ENCODE results near the gene ARL16.

ARL16 gene

DNA sequence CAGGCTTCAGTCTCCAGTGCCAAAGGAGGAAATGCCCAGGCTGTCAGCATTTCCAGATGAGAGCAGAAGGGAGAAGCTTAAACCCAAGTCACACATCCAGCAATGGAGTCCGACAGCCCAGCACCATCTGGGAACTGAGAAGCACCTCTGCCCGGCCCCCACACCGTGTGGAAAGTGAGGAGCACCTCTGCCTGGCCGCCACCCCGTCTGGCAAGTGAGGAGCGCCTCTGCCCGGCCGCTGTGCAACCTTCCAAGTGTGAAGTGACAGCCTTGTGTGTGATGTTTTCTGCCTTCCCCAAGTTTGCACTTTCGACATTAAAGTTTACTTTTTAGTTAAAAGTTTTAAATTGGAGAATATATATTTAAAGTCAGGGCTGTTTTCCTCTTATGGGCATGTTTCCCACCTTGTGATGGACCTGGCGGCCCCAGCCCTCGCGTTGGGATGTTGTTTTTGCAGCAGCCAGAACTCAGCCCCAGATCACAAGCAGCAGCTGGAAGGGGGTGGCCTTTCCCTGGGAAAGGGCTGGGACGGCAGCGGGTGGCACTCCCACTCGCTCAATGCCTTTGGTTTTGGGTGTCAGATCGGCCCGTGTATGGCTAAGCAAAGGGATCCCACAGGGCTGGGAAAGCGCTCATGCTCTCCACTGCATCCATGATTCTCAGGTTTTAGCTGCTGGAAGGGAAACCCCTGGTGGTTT, 9.9 kb downstream of the ARL16 start:
- no peak for DNase-seq

DNA sequence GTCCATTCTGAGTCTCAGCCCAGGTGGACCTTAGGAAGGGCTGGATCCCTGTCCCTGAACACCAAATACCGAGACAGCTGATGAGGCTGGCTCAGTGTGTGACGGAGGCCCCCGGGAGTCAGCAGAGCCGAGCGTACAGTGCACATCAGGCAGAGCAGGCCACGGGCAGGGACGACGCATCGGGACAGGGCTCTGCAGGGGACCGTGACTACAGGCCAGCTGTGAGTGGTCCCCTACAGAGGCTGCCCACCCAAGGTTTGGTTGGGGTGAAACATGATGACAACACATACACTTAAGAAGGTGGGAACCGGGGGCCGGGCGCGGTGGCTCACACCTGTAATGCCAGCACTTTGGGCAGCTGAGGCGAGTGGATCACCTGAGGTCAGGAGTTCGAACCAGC, 10.6 kb downstream of the ARL16 start:
- no peak for DNase-seq

DNA sequence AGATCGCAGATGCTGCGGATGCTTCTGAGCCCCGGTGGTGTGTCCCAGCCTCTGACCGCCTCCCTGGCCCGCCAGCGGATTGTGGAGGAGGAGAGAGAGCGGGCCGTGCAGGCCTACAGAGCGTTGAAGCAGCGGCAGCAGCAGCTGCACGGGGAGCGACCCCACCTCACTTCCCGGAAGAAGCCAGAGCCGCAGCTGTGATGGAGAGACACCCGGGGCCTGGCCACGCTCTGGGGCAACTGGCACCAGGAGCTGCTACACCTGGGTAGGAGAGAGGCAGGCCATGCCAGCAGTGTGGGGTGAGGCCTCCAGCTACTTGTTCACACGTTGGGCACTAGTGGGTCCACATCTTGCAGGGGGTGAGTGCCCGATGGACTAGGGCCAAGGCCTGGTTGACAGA, 11.1 kb downstream of the ARL16 start:
- no peak for DNase-seq

DNA sequence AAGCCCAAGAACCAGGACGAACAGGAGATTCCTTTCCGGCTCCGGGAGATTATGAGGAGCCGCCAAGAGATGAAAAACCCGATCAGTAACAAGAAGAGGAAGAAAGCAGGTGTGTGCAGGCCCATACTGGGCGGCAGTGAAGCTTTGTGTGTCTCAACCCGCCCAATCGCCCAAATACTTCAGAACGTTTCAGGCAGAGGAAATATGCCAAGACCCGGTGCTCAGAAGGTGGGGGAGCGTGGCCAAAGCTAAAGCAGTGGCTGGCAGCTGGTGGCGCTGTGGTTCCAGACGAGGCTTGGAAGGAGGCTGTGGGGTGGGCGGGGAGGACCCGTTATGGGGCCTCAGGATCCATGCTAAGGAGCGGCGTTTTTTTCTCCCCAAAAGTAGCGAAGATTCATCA, 15.8 kb downstream of the ARL16 start:
- no peak for DNase-seq

DNA sequence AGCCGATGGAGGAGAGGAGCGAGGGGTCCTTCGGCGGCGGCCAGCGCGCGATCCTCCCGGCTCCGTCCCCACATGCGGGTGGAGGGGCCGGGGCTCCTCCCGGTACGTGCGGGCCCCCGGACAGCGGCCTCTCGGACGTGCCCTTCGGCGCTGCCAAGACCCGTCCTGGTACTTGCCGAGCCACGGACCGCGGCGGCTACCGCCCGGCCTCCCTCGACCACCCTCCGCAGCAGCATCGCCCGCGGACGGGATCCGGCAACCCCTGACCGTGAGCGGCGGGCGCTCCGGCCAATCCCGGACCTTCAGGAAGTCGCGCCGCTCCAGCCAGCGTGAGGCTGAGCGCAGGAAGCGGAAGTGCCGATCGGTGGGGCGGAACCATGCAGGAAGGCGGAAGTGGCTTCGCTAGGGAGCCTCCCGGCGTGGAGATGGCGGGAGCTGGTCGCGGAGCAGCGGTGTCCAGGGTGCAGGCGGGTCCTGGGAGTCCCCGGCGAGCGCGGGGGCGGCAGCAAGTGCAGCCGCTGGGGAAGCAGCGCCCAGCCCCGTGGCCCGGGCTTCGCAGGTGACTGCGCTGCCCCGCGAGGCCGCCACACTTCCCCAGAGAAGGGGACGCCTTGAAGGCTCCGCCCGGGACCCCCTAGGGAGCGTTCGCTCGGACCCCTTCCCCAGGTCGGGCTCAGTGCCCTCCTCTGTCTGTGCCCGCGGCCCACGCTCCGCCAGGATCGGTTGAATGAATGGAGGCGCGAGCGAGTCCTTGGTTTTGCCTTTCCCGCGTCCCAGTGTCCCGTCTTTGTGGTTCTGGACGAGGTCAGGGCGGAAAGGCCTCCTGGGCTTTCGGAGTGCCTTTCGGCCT, 17.0 kb downstream of the ARL16 start, which contains the start of the genes CCDC137 and OXLD1:
Gene CCDC137 (plus strand): TSS at position 396 of the 850 bp plus-strand sequence. CDS start 30 bp downstream, at position 426.
Gene OXLD1 (minus strand): TSS at position 264 of the 850 bp plus-strand sequence. CDS start 28 bp downstream, at position 236.
- peak; percentile 93 for DNase-seq

DNA sequence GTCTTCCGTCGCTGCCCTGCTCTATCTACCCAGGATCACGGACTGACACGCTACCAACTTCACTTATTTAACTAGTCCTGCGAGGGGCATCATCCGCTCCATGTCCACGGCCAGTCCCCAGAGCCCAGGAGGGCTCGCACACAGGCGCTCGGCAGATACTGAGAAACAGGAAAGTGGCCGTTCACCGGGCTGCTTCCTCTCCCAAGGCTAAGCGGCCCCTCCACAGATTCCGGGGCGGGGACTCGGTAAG, 17.6 kb downstream of the ARL16 start:
- no peak for DNase-seq

DNA sequence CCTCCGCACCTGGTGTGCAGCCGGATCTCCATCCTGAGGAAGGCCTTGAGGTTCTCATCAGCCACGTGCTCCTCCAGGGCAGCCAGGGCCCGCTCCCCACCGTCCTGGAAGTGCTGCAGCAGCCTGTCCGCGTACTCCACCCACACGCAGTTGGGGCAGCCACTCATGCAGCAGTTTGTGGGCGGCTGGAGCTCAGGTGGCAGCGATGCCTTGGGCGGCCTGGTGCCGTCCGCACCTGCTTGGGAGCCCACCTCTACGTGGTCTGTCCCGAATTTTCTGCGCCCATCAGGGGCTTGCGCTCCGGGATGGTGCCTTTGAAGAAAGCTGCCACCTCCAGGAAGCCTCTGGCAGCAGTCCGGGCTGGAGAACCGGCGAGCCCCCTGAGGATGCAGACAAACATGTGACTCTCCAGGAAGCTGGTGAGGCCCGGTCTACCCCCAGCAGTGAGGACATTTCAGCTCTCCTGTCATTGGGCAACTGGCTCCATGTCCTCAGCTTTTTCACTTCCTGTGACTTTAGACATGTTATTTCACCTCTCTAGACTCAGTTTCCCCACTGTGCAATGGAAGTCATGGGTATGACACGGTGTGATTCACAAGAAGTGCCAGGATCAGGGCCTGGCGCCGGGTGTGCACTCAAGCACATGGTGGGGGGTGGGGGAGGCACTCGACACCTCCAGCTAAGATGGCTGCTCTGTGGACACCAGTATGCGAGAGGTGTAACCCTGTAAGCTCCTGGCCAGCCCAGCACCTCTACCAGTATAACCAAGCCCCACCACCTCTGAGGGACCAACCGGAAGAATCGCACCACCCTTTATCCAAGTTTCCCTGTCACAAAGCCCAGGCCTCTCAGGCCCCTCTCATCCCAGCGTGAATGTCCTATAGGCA, 18.1 kb downstream of the ARL16 start:
- no peak for DNase-seq

DNA sequence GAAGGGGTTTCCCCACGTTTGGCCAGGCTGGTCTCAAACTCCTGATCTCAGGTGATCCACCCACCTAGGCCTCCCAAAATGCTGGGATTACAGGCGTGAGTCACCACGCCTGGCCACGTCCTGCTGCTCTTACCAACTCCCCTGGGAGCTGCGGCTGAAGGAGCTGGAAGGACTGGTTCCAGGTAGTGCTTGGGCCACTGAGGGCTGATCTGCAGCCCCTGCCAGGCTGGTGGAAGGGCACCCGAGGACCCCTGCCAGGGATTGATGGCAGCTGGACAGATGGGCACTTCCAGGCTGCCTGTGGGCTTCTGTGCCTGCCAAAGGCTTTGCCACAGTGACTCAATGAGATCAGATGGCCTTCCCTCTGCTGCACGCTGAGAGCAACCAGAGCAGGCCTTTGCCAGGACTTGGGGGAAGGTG, 19.5 kb downstream of the ARL16 start:
- DNase-seq, result no peak

DNA sequence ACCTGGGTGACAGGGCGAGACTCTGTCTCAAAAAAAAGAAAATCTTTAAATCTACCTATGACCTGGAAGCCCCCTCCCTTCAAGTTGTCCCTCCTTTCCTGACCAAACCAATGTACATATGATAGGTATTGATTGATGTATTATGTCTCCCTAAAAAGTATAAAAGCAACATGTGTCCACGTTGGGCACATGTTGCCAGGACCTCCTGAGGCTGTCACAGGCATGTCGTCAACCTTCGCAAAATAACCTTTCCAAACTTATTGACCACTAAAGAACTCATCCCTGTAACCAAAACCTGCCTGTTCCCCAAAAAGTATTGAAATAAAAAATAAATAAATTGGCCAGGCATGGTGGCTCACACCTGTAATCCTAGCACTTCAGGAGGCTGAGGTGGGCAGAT, 21.6 kb downstream of the ARL16 start:
- DNase-seq, result no peak

DNA sequence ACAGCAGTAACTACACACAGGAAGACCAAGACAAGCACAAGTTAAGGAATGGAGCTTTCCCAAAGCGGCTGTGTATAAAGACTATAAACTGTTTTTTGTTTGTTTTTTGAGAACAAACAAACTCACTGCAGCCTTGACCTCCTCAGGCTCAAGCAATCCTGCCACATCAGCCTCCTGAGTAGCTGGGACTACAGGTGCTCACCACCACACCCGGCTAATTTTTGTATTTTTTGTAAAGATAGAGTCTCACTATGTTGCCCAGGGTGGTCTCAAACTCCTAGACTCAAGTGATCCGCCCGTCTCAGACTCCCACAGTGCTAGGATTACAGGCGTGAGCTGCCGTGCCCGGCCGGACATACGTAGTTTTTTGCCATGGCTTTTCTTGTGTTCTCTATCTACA, 23.2 kb downstream of the ARL16 start:
- no peak for DNase-seq

DNA sequence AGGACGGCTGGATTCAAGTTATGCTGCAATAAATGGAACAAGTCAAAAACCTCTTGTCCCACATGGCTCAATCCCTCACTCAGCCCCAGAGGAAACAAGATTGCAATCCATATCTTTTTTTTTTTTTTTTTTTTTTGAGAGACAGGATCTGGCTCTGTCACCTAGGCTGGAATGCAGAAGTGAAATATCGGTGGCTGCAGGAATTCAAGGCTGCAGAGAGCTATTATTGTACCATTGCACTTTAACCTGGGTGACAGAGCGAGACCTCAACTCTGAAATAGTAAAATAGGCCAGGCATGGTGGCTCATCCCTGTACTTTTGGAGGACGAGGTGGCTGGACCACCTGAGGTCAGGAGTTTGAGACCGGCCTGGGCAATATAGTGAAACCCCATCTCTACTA, 24.6 kb downstream of the ARL16 start:
- no peak for DNase-seq

DNA sequence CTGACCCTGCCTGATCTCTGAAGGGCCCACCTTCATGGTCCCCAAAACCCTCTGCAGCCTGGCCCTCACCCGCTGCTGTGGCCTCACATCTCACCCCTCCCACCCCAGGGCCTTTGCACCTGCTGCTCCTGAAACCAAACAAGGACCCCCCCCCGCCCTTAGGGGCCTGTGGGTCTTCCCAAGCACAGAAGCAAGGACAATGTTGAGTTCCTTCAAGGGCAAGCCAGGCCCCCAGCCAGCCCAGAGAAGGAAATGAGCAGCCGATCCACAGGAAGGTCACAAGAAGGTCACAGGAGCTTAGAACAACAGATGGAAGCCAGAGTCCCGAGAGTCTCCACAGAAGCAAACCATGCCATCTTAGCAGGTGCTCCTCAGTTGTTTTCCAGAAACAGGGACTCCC, 26.8 kb downstream of the ARL16 start:
- DNase-seq, result no peak

DNA sequence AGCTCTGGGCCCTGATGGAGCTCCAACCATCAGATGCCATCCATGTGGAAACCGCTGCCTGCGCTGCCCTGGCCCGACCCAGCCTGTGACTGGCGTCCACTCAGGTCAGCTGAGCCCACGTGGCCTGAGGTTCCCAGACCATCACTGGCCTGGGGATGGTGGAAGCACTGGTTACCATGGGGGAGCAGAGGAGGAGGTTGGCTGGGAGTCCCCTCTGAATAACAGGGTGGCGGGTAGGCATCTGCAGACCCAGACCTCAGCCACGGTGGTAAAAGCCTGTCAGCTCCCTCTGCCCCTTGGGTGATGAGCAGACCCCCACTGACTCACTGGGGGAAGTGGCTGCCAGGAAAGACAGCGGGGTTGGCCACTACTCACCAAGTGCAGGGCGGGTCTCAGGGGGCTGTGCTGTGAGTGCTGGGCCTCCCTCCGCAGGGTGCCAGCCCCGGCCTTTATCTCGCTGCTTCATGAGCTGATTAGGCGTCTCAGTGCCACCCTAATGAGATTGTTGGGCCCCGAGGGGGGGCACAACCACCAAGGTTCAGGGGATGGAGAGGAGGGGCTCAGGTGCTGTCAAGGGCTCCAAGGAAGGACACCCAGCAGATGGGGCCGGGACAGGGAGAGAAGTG, 27.4 kb downstream of the ARL16 start, which contains the start of gene PDE6G:
Gene PDE6G (minus strand): TSS at position 425 of the 626 bp plus-strand sequence. CDS start 3,237 bp downstream, outside the sequence.
- no peak for DNase-seq

DNA sequence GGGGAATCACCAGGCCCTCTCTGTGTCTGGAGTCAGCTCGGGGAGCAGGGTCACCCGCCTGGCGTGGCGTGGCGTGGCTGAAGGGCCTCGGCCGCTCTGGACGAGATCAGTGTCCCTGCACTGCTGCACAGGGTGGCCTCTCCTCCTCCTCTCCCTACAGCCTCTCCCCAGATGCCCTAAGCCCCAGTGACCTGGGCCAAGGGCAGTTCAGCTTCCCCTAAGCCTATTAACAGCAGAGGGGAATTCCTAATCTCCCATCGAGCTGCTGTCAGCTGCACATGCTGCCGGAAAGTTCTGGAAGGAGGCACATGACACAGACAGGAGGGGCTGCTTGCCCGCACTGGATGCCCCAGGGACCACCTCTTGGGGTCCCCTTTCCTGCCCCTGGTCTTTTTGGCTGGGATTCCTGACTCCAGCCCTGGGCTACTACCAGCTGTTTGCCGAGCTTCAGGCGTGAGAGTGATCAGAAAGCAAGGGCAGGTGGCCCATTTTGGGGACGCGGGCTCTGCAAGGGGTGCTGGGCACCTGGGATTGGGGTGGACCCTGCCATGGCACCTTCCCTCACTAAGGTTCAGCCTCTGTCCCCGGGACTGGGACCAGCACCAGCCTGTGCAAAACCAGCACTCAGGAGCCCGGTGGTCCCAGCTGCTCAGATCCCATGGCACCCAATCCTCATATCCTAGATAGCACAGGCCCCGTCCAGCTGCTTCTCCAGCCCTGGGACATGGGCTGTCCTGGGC, 28.0 kb downstream of the ARL16 start:
- no peak for DNase-seq

DNA sequence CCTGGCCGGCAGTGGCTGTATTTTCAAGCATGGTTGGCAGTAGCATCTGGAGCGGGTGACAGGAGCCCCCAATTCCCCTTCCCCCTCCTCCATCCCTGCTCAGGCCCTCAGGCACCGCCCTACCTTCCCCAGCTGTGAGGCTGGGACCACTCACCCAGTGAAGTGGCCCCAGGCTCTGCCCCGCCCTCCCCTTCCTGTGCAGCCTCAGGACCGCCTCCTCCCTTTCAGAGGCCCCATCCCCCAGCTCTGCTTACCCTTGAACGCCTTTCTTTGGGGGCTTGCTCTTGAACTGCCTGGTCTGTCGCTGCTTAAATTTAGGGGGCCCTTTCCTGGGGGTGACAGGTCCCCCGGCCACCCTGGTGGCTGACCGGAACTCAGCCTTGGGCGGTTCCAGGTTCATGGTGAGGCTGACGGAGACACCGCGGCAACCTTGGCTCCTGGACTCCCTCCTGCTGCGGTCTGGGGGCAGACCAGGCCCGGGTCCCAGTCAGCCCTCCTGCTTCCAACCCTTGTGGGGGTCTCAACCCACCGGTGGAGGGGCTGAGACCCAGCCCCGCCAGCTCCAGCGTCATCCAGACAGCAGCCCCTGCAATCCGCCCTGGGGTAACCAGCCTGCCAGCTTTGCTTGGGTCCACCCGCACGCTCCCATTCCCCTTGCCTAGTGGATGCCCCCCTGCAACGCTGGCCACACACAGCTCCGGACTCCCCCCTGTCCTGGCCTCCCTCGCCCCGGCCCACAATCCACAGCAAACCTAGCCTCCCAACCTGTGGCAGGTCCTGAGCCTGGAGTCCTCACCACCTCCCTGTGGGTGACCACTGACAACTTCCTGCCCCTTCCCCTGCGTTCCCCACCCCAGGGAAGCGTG, 30.5 kb downstream of the ARL16 start:
- peak; percentile 59 for DNase-seq

DNA sequence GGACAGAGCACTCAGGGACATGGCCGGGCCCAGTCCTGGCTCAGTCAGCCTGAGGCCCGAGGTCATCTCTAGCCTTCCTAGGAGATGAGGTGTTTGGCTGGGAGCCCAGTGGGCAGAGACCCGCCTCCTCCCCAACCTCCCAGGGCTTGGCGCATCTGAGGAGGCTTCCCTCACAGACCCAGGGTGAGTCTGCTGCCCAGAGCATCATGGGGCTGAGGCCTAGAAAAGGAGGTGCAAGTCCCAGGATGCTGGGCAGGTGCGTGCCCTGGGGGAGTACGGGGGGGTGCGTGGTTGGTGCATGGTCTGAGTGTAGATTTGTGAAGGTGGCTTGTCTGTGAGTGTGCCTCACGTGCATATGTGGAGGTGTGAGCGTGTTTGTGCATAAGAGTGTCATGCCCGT, 31.9 kb downstream of the ARL16 start:
- DNase-seq, result no peak

DNA sequence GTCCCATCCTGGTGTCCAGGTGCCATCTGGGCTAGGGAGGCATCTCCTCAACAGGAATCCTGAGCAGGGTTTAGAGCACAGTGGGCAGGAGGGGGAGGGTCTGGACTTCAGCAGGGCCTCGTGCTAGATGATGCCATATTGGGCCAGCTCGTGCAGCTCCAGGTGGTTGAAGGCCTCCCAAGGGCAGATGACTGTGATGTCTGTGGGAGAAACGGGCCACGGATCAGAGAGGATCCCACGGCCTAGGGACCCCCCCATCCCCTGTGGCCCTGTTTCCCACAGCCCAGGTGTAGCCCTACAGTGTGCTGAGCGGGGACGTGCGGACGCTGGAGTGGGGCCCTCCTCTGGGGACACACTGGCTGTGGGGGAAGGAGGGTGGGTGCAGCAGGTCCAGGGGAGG, 32.6 kb downstream of the ARL16 start:
- DNase-seq, result no peak

DNA sequence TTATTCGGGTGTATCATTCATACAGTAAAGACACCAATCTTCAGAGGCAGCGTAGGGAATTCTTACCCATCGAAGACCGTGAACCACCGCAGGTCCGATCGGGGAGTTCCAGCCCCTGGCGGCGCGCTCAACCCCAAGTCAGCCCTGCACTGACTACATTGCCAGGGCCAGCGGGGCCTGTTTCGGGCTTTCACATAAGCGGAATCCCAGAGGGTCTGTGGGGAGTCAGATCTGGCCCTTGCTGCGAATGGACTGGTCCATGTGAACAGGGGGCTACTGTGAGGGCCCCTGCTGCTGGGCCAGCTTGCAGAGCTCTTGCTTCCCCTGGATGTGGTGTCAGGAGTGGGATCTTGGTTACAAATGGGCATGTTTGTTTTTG, 34.9 kb downstream of the ARL16 start:
- no peak for DNase-seq

DNA sequence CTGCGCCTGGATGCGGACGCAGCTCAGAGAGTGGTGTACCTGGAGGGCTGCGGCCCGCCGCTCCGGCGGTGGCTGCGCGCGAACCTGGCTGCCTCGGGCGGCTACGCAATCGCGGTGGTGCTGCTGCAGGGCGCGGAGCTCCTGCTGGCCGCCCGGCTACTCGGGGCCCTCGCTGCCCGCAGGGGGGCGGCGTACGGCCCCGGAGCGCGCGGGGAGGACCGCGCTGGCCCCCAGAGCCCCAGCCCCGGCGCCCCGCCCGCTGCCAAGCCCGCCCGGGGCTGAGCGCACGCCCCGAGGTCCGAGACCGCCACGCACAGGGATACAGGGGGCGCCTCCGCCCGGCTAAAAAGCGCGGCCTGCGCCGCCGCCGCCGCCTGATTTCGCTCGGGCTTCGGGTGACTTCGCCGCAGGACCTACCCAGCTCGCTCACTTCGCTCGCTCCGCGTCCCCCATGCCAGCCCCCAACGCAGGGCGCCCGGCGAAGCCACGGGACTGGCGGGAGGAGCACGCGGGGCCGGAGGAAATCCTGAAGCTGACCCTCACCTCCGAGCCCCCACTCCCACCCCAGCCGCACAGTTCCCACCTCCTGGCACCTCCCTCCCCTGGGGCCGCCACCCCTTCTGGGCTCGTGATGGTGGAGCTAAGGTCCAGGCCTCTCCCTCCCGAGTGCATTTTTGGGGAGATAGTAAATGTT, 35.4 kb downstream of the ARL16 start:
- DNase-seq, result no peak

DNA sequence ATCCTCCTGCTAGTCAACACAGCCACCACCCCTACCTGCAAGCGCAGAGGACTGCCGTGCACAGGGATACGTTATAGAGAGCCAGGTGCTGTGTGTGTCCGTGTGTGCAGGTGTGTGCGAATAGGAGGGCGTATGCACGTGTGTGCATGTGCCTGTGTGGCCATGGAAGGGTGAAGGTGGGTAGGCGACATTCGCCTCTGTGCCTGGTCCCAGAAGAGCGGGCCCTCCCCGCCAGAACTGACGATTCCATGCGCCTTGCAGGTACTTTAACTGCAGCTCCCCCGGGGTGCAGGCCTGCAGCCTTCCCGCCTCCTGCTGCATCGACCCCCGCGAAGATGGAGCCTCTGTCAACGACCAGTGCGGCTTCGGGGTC, 36.0 kb downstream of the ARL16 start:
- DNase-seq, result no peak
